Measurements from ENCODE around the gene CD3D.

CD3D gene

GRCh38 chr11:118370774-118371173, 28.3 kb upstream of the CD3D start:
- no peak overlapping the region for H3K4me2 ChIP-seq (ENCODE audit: low read depth, low read length, poor library complexity, severe bottlenecking)
- H3K36me3 ChIP-seq (ENCODE audit: insufficient read depth, low read length), result peaks cover 82% of the 10 kb centered on the region; the same call in 1 of the 2 replicates
- no peaks in the 10 kb centered on the region for H3K9me3 ChIP-seq (ENCODE audit: insufficient read depth, low read depth, low read length)
- no peaks in the 10 kb centered on the region for H4K20me1 ChIP-seq (ENCODE audit: insufficient read depth, low read length, poor library complexity, severe bottlenecking)
- TF ChIP-seq CTCF (conservative IDR thresholded peaks at IDR 0.05; ENCODE audit: low read length) (no peak), EZH2phosphoT487 (IDR thresholded peaks at IDR 0.05; ENCODE audit: borderline replicate concordance) (no peak)
- H3K9me2 ChIP-seq (replicated peaks; ENCODE audit: low read depth, low read length), result no peaks in the 10 kb centered on the region
- no peak overlapping the region for H3K9ac ChIP-seq (ENCODE audit: low read depth, low read length, poor library complexity, severe bottlenecking)
- no peaks in the 10 kb centered on the region for H3K27me3 ChIP-seq (ENCODE audit: insufficient read depth, low read length, poor library complexity, severe bottlenecking)
- H3K4me1 ChIP-seq (ENCODE audit: insufficient read depth, low read length, poor library complexity, severe bottlenecking), result no peaks in the 10 kb centered on the region
- no peaks in the 10 kb centered on the region for H3K79me2 ChIP-seq (ENCODE audit: insufficient read depth, low read length)
- H2AFZ ChIP-seq (ENCODE audit: low read length), result no peak overlapping the region
- H3K4me3 ChIP-seq (ENCODE audit: low read length, poor library complexity, severe bottlenecking), result no peak overlapping the region
- no peaks in the 10 kb centered on the region for H3F3A ChIP-seq (ENCODE audit: low read depth)

GRCh38 chr11:118366287-118366686, 23.8 kb upstream of the CD3D start:
- TF ChIP-seq EZH2phosphoT487 (IDR thresholded peaks at IDR 0.05; ENCODE audit: borderline replicate concordance) (no peak), CTCF (conservative IDR thresholded peaks at IDR 0.05; ENCODE audit: low read length) (no peak)
- peaks cover 21% of the 10 kb centered on the region for H3K4me1 ChIP-seq (ENCODE audit: insufficient read depth, low read length, poor library complexity, severe bottlenecking)
- H2AFZ ChIP-seq (ENCODE audit: low read length), result no peak overlapping the region
- H3K4me2 ChIP-seq (ENCODE audit: low read depth, low read length, poor library complexity, severe bottlenecking), result no peak overlapping the region
- no peaks in the 10 kb centered on the region for H4K20me1 ChIP-seq (ENCODE audit: insufficient read depth, low read length, poor library complexity, severe bottlenecking)
- no peaks in the 10 kb centered on the region for H3F3A ChIP-seq (ENCODE audit: low read depth)
- no peaks in the 10 kb centered on the region for H3K9me3 ChIP-seq (ENCODE audit: insufficient read depth, low read depth, low read length)
- H3K27me3 ChIP-seq (ENCODE audit: insufficient read depth, low read length, poor library complexity, severe bottlenecking), result no peaks in the 10 kb centered on the region
- no peak overlapping the region for H3K9ac ChIP-seq (ENCODE audit: low read depth, low read length, poor library complexity, severe bottlenecking)
- no peak overlapping the region for H3K4me3 ChIP-seq (ENCODE audit: low read length, poor library complexity, severe bottlenecking)
- H3K79me2 ChIP-seq (ENCODE audit: insufficient read depth, low read length), result peaks cover 30% of the 10 kb centered on the region
- H3K9me2 ChIP-seq (replicated peaks; ENCODE audit: low read depth, low read length), result no peaks in the 10 kb centered on the region
- peaks cover 52% of the 10 kb centered on the region; the same call in 1 of the 2 replicates for H3K36me3 ChIP-seq (ENCODE audit: insufficient read depth, low read length)

DNA sequence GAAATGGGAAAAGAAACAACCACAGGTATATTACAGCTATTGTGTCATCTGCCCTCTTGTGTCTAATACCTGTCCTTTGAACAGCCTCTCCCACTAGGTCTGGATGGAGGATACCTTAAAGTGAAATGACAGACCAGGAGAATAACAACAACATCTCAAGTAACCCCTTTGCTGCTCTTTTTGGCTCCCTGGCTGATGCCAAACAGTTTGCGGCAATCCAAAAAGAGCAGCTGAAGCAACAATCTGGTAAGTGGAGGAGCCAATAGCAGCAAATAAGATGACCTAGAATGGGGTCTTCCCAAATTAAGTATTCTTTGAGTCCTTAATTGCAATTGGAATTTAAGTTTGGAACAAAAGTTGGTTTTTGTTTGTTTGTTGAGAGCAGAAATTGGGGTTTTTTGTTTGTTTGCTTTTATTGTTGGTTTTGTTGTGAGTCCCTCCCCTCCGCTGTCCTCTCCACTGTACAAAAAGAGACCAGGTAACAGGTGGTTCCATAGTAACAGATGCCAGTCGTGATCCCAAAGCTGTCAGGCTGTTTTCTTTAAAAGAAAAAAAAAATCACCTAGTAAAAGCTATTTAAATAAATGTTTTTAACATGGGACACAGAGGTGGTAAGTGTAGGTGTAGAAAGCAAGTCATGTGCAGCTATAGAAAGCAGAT, 22.6 kb upstream of the CD3D start:
- H2AFZ ChIP-seq (ENCODE audit: low read length), result no peak overlapping the region
- H3K9ac ChIP-seq (ENCODE audit: low read depth, low read length, poor library complexity, severe bottlenecking), result no peak overlapping the region
- H3K27me3 ChIP-seq (ENCODE audit: insufficient read depth, low read length, poor library complexity, severe bottlenecking), result no peaks in the 10 kb centered on the region
- H3K9me2 ChIP-seq (replicated peaks; ENCODE audit: low read depth, low read length), result no peaks in the 10 kb centered on the region
- peaks cover 32% of the 10 kb centered on the region for H3K4me1 ChIP-seq (ENCODE audit: insufficient read depth, low read length, poor library complexity, severe bottlenecking)
- TF ChIP-seq CTCF (conservative IDR thresholded peaks at IDR 0.05; ENCODE audit: low read length) (no peak), EZH2phosphoT487 (IDR thresholded peaks at IDR 0.05; ENCODE audit: borderline replicate concordance) (no peak)
- no peak overlapping the region for H3K4me3 ChIP-seq (ENCODE audit: low read length, poor library complexity, severe bottlenecking)
- H3F3A ChIP-seq (ENCODE audit: low read depth), result no peaks in the 10 kb centered on the region
- H3K36me3 ChIP-seq (ENCODE audit: insufficient read depth, low read length), result peaks cover 40% of the 10 kb centered on the region; the same call in 1 of the 2 replicates
- H4K20me1 ChIP-seq (ENCODE audit: insufficient read depth, low read length, poor library complexity, severe bottlenecking), result peaks cover 4% of the 10 kb centered on the region
- H3K9me3 ChIP-seq (ENCODE audit: insufficient read depth, low read depth, low read length), result no peaks in the 10 kb centered on the region
- no peak overlapping the region for H3K4me2 ChIP-seq (ENCODE audit: low read depth, low read length, poor library complexity, severe bottlenecking)
- H3K79me2 ChIP-seq (ENCODE audit: insufficient read depth, low read length), result peaks cover 42% of the 10 kb centered on the region

All from Loucy (cell line).